Neural cell (in vitro differentiated cells): ENCODE measurements around the gene FUBP1.

ENCODE experiments used
- EZH2 ChIP-seq: fragments of 200-600, 300-800 bp; shearing (Covaris generic), sonication (generic); IDR thresholded peaks from 2 replicates; pipeline ENCODE4 v1.6.1; 2014; ENCODE audit warnings: antibody characterized with exemption, low read length, borderline replicate concordance, mild to moderate bottlenecking; ENCODE audit not compliant: insufficient read depth, poor library complexity, severe bottlenecking
- POLR2AphosphoS5 ChIP-seq: IDR thresholded peaks from 2 replicates; pipeline ENCODE4 v1.6.1; 2012
- TF ChIP-seq, protein P1 (sequence below): fragments of 450-650 bp; IDR thresholded peaks from 2 replicates; pipeline ENCODE4 v1.5.1; 2014; ENCODE audit warnings: antibody characterized with exemption, mild to moderate bottlenecking, moderate library complexity; ENCODE audit not compliant: poor library complexity, severe bottlenecking

DNA sequence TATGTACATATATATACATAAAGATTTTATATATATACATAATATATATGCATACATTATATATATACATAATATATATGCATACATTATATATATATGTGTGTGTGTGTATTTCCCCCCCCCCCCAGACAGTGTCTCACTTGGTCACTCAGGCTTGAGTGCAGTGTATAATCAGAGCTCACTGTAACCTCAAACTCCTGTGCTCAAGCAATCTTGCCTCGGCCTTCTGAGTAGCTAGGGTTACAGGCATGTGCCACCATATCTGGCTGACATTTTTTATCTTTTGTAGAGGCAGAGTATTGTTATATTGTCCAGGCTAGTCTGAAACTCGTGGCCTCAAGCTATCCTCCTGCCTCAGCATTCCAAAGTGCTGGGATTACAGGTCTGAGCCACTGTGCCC is 9.0 kb upstream of the FUBP1 start:
- TF ChIP-seq, protein P1, sequence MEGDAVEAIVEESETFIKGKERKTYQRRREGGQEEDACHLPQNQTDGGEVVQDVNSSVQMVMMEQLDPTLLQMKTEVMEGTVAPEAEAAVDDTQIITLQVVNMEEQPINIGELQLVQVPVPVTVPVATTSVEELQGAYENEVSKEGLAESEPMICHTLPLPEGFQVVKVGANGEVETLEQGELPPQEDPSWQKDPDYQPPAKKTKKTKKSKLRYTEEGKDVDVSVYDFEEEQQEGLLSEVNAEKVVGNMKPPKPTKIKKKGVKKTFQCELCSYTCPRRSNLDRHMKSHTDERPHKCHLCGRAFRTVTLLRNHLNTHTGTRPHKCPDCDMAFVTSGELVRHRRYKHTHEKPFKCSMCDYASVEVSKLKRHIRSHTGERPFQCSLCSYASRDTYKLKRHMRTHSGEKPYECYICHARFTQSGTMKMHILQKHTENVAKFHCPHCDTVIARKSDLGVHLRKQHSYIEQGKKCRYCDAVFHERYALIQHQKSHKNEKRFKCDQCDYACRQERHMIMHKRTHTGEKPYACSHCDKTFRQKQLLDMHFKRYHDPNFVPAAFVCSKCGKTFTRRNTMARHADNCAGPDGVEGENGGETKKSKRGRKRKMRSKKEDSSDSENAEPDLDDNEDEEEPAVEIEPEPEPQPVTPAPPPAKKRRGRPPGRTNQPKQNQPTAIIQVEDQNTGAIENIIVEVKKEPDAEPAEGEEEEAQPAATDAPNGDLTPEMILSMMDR: no peak
- TF ChIP-seq EZH2 (no peak), POLR2AphosphoS5 (no peak)
